Activated CD8-positive, alpha-beta T cell treated with anti-CD3 and anti-CD28 coated beads, Interleukin-2, amount 10 ng/mL, durations not matched to agents 7 days and 5 days (primary cell): ENCODE data around the gene CORO2B. TPM values are rescaled to one million over a fixed set of nuclear protein-coding genes. Genes with fewer than 3 reads are reported as not detected.

ENCODE experiments used
- ATAC-seq: fragments of 150-1000 bp; cut with Tn5 transposase; one replicate; pipeline ENCODE4 v1.10.0; 2021; ENCODE audit warnings: moderate library complexity
- CTCF ChIA-PET: fragments of 350-600 bp; sonication (Branson Sonifier 250); formaldehyde crosslinking; loops from one replicate; lab custom pipeline; 2021; ENCODE audit warnings: antibody characterized with exemption; lab: Charles Lee
- POLR2A ChIA-PET: fragments of 350-600 bp; sonication (Branson Sonifier 250); formaldehyde crosslinking; loops from one replicate; lab custom pipeline; 2021; ENCODE audit warnings: antibody characterized with exemption; lab: Charles Lee
- DNase-seq: peaks from one replicate; pipeline ENCODE4 v3.0.0-alpha.2; 2020
- H3K27ac Mint-ChIP-seq: one replicate; pipeline ENCODE4 v1.8.0; 2021; ENCODE audit warnings: mild to moderate bottlenecking, mixed read lengths
- H3K27me3 Mint-ChIP-seq: one replicate; pipeline ENCODE4 v1.8.0; 2021; ENCODE audit warnings: low read depth, mixed read lengths
- H3K36me3 Mint-ChIP-seq: one replicate; pipeline ENCODE4 v1.8.0; 2021; ENCODE audit warnings: low read depth, mixed read lengths
- H3K4me1 Mint-ChIP-seq: one replicate; pipeline ENCODE4 v1.8.0; 2021; ENCODE audit warnings: low read depth, mixed read lengths
- H3K4me3 Mint-ChIP-seq: one replicate; pipeline ENCODE4 v1.8.0; 2021; ENCODE audit warnings: mild to moderate bottlenecking, mixed read lengths
- H3K9me3 Mint-ChIP-seq: one replicate; pipeline ENCODE4 v1.8.0; 2022; ENCODE audit warnings: mixed read lengths; ENCODE audit not compliant: insufficient read depth
- total RNA-seq, 2 experiments: library from RNA; stranded (reverse); gene quantifications; one replicate each; pipeline ENCODE4 v1.2.3, GENCODE V29; 2021

Gene CORO2B
- total RNA-seq, 2 experiments from 2014 or later, result not detected

DNA sequence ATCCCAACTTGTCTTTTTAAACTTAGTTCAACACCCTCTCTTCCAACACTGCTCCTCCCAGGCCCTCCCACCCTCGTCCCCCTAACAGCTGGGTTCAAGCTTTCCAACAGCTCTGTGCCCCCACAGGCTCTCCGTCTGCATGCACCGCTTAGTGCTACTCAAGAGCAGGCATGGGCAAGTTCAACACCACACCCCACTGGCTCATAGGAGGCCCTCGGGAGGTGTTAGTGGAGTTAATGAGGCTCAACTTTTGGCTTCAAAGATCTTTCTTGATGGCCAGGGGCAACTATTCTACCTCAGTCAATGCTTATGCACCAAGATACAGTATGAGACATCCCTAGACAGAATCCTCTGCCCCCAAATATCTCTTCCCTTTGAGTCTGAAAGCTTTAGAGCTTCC lies 127.5 kb downstream of the CORO2B start:
- Mint-ChIP-seq H3K27me3 (peaks cover 11% of the 10 kb centered on the region), H3K9me3 (no peaks in the 10 kb centered on the region), H3K4me3 (no peak overlapping the region), H3K27ac (no peak overlapping the region), H3K36me3 (no peaks in the 10 kb centered on the region), H3K4me1 (no peaks in the 10 kb centered on the region)
- CTCF ChIA-PET, result no interaction called here
- no peak for DNase-seq
- POLR2A ChIA-PET, result no interaction called here
- no peak for ATAC-seq

GRCh38 chr15:68706931-68707330 lies 128.1 kb downstream of the CORO2B start:
- H3K4me1 Mint-ChIP-seq, result no peaks in the 10 kb centered on the region

GRCh38 chr15:68707386-68707785 lies 128.6 kb downstream of the CORO2B start:
- H3K27ac Mint-ChIP-seq, result no peak overlapping the region
- DNase-seq (no peak), ATAC-seq (no peak)
- no peaks in the 10 kb centered on the region for H3K4me1 Mint-ChIP-seq
- no peak overlapping the region for H3K4me3 Mint-ChIP-seq
- POLR2A ChIA-PET, result no interaction called here
- no peaks in the 10 kb centered on the region for H3K36me3 Mint-ChIP-seq
- CTCF ChIA-PET, result no interaction called here
- peaks cover 11% of the 10 kb centered on the region for H3K27me3 Mint-ChIP-seq
- no peaks in the 10 kb centered on the region for H3K9me3 Mint-ChIP-seq

More at GRCh38 chr15:68706931-68707330, 128.1 kb downstream of the CORO2B start:
- Mint-ChIP-seq H3K4me3 (no peak overlapping the region), H3K27ac (no peak overlapping the region), H3K36me3 (no peaks in the 10 kb centered on the region), H3K27me3 (peaks cover 11% of the 10 kb centered on the region), H3K9me3 (no peaks in the 10 kb centered on the region)
- ChIA-PET CTCF (no interaction called here), POLR2A (no interaction called here)
- no peak for DNase-seq
- no peak for ATAC-seq

GRCh38 chr15:68709876-68710275 lies 131.1 kb downstream of the CORO2B start:
- Mint-ChIP-seq H3K36me3 (no peaks in the 10 kb centered on the region), H3K4me1 (no peaks in the 10 kb centered on the region), H3K9me3 (no peaks in the 10 kb centered on the region), H3K27ac (no peak overlapping the region), H3K27me3 (peaks cover 4% of the 10 kb centered on the region), H3K4me3 (no peak overlapping the region)
- ChIA-PET POLR2A (no interaction called here), CTCF (no interaction called here)
- DNase-seq, result no peak
- ATAC-seq, result no peak

DNA sequence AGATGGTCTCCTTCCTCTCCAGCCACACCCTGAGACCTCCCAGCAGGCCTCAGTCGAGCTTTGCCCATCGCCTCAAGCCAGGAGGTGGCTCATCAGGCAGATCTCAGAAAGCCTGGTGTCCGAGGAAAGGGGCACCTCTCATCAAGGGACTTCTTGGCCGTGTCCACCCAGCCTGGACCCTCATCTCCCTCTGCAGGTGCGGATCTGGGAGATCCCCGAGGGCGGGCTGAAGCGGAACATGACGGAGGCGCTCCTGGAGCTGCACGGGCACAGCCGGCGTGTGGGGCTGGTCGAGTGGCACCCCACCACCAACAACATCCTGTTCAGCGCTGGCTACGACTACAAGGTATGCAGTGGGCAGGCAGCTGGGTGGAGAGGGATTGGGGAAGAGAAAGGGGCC lies 131.7 kb downstream of the CORO2B start:
- no peak overlapping the region for H3K4me3 Mint-ChIP-seq
- no peak for ATAC-seq
- no peak for DNase-seq
- no peaks in the 10 kb centered on the region for H3K9me3 Mint-ChIP-seq
- CTCF ChIA-PET, result no interaction called here
- H3K27ac Mint-ChIP-seq, result no peak overlapping the region
- H3K4me1 Mint-ChIP-seq, result no peaks in the 10 kb centered on the region
- POLR2A ChIA-PET, result no interaction called here
- no peaks in the 10 kb centered on the region for H3K36me3 Mint-ChIP-seq
- peaks cover 2% of the 10 kb centered on the region for H3K27me3 Mint-ChIP-seq

DNA sequence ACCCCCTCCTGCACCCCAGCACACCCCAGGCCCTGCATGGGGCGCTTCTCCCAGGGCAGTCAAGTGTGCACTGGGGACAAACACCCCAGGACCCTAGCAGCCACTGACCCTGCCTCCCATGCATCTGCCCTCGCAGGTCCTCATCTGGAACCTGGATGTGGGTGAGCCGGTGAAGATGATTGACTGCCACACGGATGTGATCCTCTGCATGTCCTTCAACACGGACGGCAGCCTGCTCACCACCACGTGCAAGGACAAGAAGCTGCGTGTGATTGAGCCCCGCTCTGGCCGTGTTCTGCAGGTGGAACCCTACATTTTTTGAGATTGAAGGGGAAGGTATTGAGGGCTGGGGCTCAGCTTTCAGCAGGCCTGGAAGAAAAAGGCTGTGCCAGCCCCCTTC lies 132.6 kb downstream of the CORO2B start:
- Mint-ChIP-seq H3K27ac (no peak overlapping the region), H3K4me3 (no peak overlapping the region), H3K4me1 (no peaks in the 10 kb centered on the region), H3K27me3 (peaks cover 2% of the 10 kb centered on the region), H3K36me3 (no peaks in the 10 kb centered on the region), H3K9me3 (no peaks in the 10 kb centered on the region)
- ChIA-PET POLR2A (no interaction called here), CTCF (no interaction called here)
- ATAC-seq, result no peak
- DNase-seq, result no peak

- ATAC-seq (no peak), DNase-seq (no peak)
- H3K36me3 Mint-ChIP-seq, result no peaks in the 10 kb centered on the region
- no peaks in the 10 kb centered on the region for H3K9me3 Mint-ChIP-seq
- ChIA-PET POLR2A (no interaction called here), CTCF (interaction anchor here (0.8 to 1.0 kb wide), 2 partner anchors 39 to 163 kb away, joined by 3 read pairs; no protein-coding TSS in a partner anchor)
- H3K4me3 Mint-ChIP-seq, result no peak overlapping the region
- peaks cover 4% of the 10 kb centered on the region for H3K4me1 Mint-ChIP-seq
- H3K27me3 Mint-ChIP-seq, result peaks cover 4% of the 10 kb centered on the region
- no peak overlapping the region for H3K27ac Mint-ChIP-seq
Measured at GRCh38 chr15:68712886-68713285, 134.1 kb downstream of the CORO2B start.

DNA sequence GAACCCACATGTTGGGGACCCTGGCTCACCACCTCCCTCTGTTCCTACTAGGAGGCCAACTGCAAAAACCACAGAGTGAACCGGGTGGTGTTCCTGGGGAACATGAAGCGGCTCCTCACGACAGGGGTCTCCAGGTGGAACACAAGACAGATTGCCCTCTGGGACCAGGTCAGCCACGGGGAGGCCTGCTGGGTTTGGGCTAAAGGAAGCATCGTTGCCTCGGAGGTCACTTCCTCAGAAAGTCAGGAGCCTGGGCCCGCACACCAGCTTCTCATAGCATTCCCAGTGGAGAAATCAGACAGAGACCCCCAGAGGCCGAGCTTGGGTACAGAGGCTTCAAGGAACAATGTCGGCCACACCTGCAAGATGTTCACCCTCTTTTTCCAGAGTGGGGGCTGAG lies 135.1 kb downstream of the CORO2B start:
- POLR2A ChIA-PET, result no interaction called here

DNA sequence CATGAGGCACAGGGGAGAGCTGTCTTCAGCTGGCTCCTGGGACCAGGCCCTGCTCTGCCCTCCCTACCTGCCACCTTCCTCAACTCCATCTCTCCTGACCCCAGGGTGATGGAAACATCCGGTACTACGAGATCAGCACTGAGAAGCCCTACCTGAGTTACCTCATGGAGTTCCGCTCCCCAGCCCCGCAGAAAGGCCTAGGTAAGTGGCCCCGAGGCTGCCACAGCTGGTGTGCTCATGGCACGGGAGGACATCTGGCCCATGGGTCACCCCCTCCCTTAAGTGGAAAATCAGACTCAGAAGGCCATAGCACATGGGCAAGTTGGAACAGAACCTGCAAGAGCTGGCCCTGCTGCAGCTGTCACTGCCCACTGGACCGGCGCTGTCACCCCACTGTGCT lies 136.3 kb downstream of the CORO2B start:
- Mint-ChIP-seq H3K4me1 (peaks cover 6% of the 10 kb centered on the region), H3K27ac (no peak overlapping the region), H3K9me3 (no peaks in the 10 kb centered on the region), H3K4me3 (no peak overlapping the region), H3K27me3 (peaks cover 2% of the 10 kb centered on the region), H3K36me3 (no peaks in the 10 kb centered on the region)
- ChIA-PET POLR2A (no interaction called here), CTCF (no interaction called here)
- no peak for DNase-seq
- no peak for ATAC-seq

More for the DNA sequence above, 135.1 kb downstream of the CORO2B start:
- CTCF ChIA-PET, result no interaction called here
- ATAC-seq (no peak), DNase-seq (no peak)
- peaks cover 6% of the 10 kb centered on the region for H3K4me1 Mint-ChIP-seq
- H3K4me3 Mint-ChIP-seq, result no peak overlapping the region
- no peaks in the 10 kb centered on the region for H3K36me3 Mint-ChIP-seq
- H3K9me3 Mint-ChIP-seq, result no peaks in the 10 kb centered on the region
- H3K27me3 Mint-ChIP-seq, result peaks cover 4% of the 10 kb centered on the region
- H3K27ac Mint-ChIP-seq, result no peak overlapping the region

DNA sequence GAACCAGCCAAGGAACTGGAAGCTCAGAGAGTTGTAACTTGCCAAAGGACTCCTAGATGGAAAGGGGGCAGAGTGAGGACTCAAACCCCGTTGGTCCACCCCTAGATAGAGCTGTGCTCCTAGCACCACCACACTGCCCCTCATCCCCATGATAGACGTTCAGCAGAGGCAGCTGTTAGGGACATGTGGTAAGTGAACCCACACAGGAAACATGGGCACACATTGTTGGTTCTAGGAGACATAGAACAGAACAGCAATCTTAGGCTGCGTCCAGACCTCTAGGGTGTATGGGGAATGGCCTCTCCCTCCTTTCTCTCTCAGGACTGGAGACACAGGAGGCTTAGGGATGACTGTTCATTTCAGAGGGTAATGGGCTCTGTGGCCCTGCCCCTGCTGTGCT lies 139.2 kb downstream of the CORO2B start:
- Mint-ChIP-seq H3K9me3 (no peaks in the 10 kb centered on the region), H3K36me3 (no peaks in the 10 kb centered on the region), H3K4me1 (peaks cover 6% of the 10 kb centered on the region), H3K27ac (no peak overlapping the region), H3K4me3 (no peak overlapping the region), H3K27me3 (peaks cover 5% of the 10 kb centered on the region)
- no peak for ATAC-seq
- CTCF ChIA-PET, result no interaction called here
- no peak for DNase-seq
- POLR2A ChIA-PET, result no interaction called here

GRCh38 chr15:68718468-68718867 lies 139.7 kb downstream of the CORO2B start:
- ATAC-seq (no peak), DNase-seq (no peak)
- peaks cover 6% of the 10 kb centered on the region for H3K4me1 Mint-ChIP-seq
- H3K27ac Mint-ChIP-seq, result no peak overlapping the region
- H3K9me3 Mint-ChIP-seq, result no peaks in the 10 kb centered on the region
- POLR2A ChIA-PET, result no interaction called here
- H3K36me3 Mint-ChIP-seq, result no peaks in the 10 kb centered on the region
- no peak overlapping the region for H3K4me3 Mint-ChIP-seq
- H3K27me3 Mint-ChIP-seq, result peaks cover 5% of the 10 kb centered on the region
- CTCF ChIA-PET, result no interaction called here

DNA sequence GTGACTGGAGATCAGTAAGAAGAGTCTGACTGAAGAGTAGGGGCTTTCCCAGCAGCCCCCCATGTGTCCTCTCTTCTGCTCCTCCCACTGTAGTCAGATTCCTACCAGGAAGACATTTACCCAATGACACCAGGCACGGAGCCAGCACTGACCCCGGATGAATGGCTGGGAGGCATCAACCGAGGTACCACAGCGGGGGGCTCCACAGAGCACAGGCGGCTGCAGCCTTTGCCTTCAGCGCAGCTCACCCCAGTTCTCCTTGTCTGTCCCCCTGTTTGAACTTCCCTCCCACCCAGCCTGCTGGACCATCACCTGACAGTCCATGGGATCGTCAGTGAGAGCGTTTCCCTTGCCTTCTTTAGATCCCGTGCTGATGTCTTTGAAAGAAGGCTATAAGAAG lies 140.3 kb downstream of the CORO2B start:
- DNase-seq, result no peak
- H3K4me1 Mint-ChIP-seq, result peaks cover 6% of the 10 kb centered on the region
- POLR2A ChIA-PET, result no interaction called here
- no peak overlapping the region for H3K4me3 Mint-ChIP-seq
- ATAC-seq, result no peak
- no peaks in the 10 kb centered on the region for H3K9me3 Mint-ChIP-seq
- no peak overlapping the region for H3K27ac Mint-ChIP-seq
- H3K27me3 Mint-ChIP-seq, result peaks cover 5% of the 10 kb centered on the region
- CTCF ChIA-PET, result no interaction called here
- H3K36me3 Mint-ChIP-seq, result no peaks in the 10 kb centered on the region

DNA sequence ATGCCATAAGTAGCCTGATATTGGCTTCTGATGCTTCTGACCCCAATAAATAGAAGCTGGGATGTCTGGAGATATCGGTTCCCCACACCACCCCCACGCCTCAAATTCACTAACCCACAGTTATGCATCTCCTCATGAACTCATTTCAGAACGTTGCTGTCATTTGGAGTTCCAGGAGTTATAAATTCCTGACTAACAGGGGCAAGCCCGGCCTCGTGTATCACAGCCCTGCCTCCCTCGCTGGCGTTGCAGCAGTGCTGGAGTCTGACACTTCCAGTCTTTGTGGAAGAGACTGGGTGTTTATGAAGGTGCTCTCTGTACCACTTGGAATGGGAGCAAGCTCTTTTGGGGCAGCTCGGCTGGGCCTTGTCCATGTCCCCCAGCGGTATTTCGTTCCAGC lies 140.9 kb downstream of the CORO2B start:
- no peaks in the 10 kb centered on the region for H3K9me3 Mint-ChIP-seq
- ATAC-seq (no peak), DNase-seq (no peak)
- H3K4me3 Mint-ChIP-seq, result no peak overlapping the region
- H3K4me1 Mint-ChIP-seq, result peaks cover 6% of the 10 kb centered on the region
- no peak overlapping the region for H3K27ac Mint-ChIP-seq
- POLR2A ChIA-PET, result no interaction called here
- no peaks in the 10 kb centered on the region for H3K36me3 Mint-ChIP-seq
- H3K27me3 Mint-ChIP-seq, result peaks cover 6% of the 10 kb centered on the region
- CTCF ChIA-PET, result interaction anchor here (1.2 kb wide), 1 partner anchor 65 kb away, joined by 3 read pairs; no protein-coding TSS in a partner anchor
